Measurements from ENCODE around the gene ZCCHC14.

DNA sequence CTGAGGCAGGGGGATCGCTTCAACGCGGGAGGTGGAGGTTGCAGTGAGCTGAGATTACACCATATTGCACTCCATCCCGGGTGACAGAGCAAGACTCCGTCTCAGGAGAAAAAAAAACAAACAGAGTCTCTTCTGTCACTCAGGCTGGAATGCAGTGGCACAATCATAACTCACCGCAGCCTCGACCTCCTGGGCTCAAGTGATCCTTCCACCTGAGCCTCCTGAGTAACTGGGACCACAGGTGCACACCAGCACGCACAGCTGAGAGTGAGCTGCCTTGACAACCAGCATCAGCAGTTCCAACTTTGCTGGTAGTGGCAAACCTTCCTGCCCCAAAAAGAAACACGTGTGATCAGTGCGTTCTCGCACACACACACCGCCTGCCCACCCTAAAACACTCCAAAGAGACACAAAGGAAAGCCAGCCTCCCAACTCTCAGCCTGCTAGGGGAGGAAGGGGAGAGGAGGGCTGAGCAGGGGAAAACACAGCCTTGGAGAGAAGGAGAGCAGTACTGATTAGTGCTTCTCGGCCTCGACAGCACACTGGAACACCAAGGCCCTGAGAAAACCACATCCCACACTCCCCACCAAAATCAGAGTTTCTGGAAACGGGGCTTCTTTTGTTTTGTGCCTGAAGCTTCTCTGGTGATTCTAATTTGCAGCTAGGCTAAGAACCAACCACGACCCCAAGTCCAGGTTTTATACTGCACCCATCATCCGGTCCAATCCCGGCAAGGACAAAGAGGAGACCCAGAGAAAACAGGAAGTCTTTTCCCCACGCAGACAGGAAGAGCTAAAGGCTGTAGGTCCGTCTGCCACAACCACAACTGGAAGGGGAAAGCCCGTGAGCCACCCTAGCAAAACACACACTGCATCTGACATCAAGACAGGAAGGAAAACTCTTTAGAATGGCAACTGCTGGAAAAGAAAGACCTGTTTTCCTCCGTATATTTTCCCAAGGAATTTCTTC lies 28.8 kb downstream of the ZCCHC14 start:
- TF ChIP-seq, protein P1, sequence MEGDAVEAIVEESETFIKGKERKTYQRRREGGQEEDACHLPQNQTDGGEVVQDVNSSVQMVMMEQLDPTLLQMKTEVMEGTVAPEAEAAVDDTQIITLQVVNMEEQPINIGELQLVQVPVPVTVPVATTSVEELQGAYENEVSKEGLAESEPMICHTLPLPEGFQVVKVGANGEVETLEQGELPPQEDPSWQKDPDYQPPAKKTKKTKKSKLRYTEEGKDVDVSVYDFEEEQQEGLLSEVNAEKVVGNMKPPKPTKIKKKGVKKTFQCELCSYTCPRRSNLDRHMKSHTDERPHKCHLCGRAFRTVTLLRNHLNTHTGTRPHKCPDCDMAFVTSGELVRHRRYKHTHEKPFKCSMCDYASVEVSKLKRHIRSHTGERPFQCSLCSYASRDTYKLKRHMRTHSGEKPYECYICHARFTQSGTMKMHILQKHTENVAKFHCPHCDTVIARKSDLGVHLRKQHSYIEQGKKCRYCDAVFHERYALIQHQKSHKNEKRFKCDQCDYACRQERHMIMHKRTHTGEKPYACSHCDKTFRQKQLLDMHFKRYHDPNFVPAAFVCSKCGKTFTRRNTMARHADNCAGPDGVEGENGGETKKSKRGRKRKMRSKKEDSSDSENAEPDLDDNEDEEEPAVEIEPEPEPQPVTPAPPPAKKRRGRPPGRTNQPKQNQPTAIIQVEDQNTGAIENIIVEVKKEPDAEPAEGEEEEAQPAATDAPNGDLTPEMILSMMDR (IDR thresholded peaks at IDR 0.05), result no peak
- TF ChIP-seq POLR2A (IDR thresholded peaks at IDR 0.05), result no peak
- no peak for TF ChIP-seq EP300 (IDR thresholded peaks at IDR 0.05; ENCODE audit: low read depth)
- TF ChIP-seq POLR2AphosphoS5 (IDR thresholded peaks at IDR 0.05), result no peak

Measured in transverse colon (tissue), 4 donors.